Neuronal stem cell (in vitro differentiated cells): ENCODE results near the gene ARHGAP29.

Experiments used
- DNase-seq: peaks from one replicate; pipeline ENCODE4 v3.0.0-alpha.2; 2013; ENCODE audit warnings: low spot score
- H2AFZ ChIP-seq: one replicate; pipeline ENCODE4 v1.6.1; 2013; ENCODE audit warnings: mild to moderate bottlenecking, low read length, inconsistent platforms
- H2AK5ac ChIP-seq: 2 replicates; pipeline ENCODE4 v1.6.1; 2013; ENCODE audit warnings: low read depth, mild to moderate bottlenecking, inconsistent platforms, low read length, moderate library complexity, mixed read lengths
- H2BK120ac ChIP-seq: 2 replicates; pipeline ENCODE4 v1.6.1; 2013; ENCODE audit warnings: low read depth, mild to moderate bottlenecking, inconsistent platforms, low read length, moderate library complexity, mixed read lengths
- H2BK12ac ChIP-seq: one replicate; pipeline ENCODE4 v1.6.1; 2013; ENCODE audit warnings: low read length, inconsistent platforms
- H2BK15ac ChIP-seq: 2 replicates; pipeline ENCODE4 v1.6.1; 2013; ENCODE audit warnings: mild to moderate bottlenecking, low read length, inconsistent platforms, mixed read lengths
- H2BK5ac ChIP-seq: one replicate; pipeline ENCODE4 v1.6.1; 2013; ENCODE audit warnings: inconsistent platforms, mild to moderate bottlenecking, low read length, moderate library complexity
- H3K14ac ChIP-seq: one replicate; pipeline ENCODE4 v1.6.1; 2013; ENCODE audit warnings: low read length, inconsistent platforms
- H3K18ac ChIP-seq: 2 replicates; pipeline ENCODE4 v1.6.1; 2013; ENCODE audit warnings: low read length, inconsistent platforms
- H3K23ac ChIP-seq: 2 replicates; pipeline ENCODE4 v1.6.1; 2013; ENCODE audit warnings: low read depth, mild to moderate bottlenecking, mixed read lengths, low read length, inconsistent platforms; ENCODE audit not compliant: poor library complexity
- H3K27ac ChIP-seq: replicated peaks from 3 replicates; pipeline ENCODE4 v1.5.1; 2013; ENCODE audit warnings: low read length, inconsistent platforms
- H3K27me3 ChIP-seq, 3 experiments: 2 replicates each; pipeline ENCODE4 v1.6.1; 2013; ENCODE audit warnings: low read length in 3 of 3, mild to moderate bottlenecking in 2 of 3, inconsistent platforms in 1 of 3, low read depth in 1 of 3, mixed read lengths in 1 of 3, moderate library complexity in 1 of 3; ENCODE audit not compliant: control insufficient read depth in 3 of 3, insufficient read depth in 3 of 3
- H3K36me3 ChIP-seq, 2 donors: replicated peaks in 1 of 2; 2 replicates each; pipeline ENCODE4 v1.6.1; 2013; ENCODE audit warnings: low read length in 2 of 2; ENCODE audit not compliant: control insufficient read depth in 2 of 2, insufficient read depth in 2 of 2
- H3K4ac ChIP-seq: 2 replicates; pipeline ENCODE4 v1.6.1; 2013; ENCODE audit warnings: inconsistent platforms, mild to moderate bottlenecking, low read length, moderate library complexity
- H3K4me1 ChIP-seq, 2 donors: 1 replicate in 1 of 2; 2 replicates in 1 of 2; pipeline ENCODE4 v1.6.1; 2013; ENCODE audit warnings: low read length in 2 of 2, low read depth in 1 of 2; ENCODE audit not compliant: control insufficient read depth in 2 of 2, insufficient read depth in 1 of 2
- H3K4me2 ChIP-seq: one replicate; pipeline ENCODE4 v1.6.1; 2013; ENCODE audit warnings: mild to moderate bottlenecking, low read length, inconsistent platforms; ENCODE audit not compliant: insufficient read depth, poor library complexity, severe bottlenecking
- H3K4me3 ChIP-seq, 2 donors: 2 replicates each; pipeline ENCODE4 v1.5.1; 2013; ENCODE audit warnings: low read length in 2 of 2, mild to moderate bottlenecking in 2 of 2, inconsistent platforms in 1 of 2, moderate library complexity in 1 of 2
- H3K79me1 ChIP-seq: one replicate; pipeline ENCODE4 v1.6.1; 2013; ENCODE audit warnings: low read depth, mild to moderate bottlenecking, inconsistent platforms, low read length, moderate library complexity
- H3K9ac ChIP-seq: one replicate; pipeline ENCODE4 v1.6.1; 2013; ENCODE audit warnings: mild to moderate bottlenecking, low read depth, low read length, inconsistent platforms; ENCODE audit not compliant: poor library complexity
- H3K9me3 ChIP-seq, 2 donors: replicated peaks in 1 of 2; 2 replicates each; pipeline versions ENCODE3 to v1.6.1; 2013; ENCODE audit warnings: low read length in 2 of 2, mild to moderate bottlenecking in 2 of 2, inconsistent platforms in 1 of 2, low read depth in 1 of 2, mixed read lengths in 1 of 2, moderate library complexity in 1 of 2; ENCODE audit not compliant: control insufficient read depth in 2 of 2, insufficient read depth in 1 of 2
- H4K8ac ChIP-seq: one replicate; pipeline ENCODE4 v1.6.1; 2013; ENCODE audit warnings: low read depth, mild to moderate bottlenecking, inconsistent platforms, low read length, moderate library complexity
- H4K91ac ChIP-seq: one replicate; pipeline ENCODE4 v1.6.1; 2013; ENCODE audit warnings: low read length, low read depth, mild to moderate bottlenecking, inconsistent platforms; ENCODE audit not compliant: poor library complexity
- WGBS, 2 donors: extraction: QIAGEN DNeasy Blood & Tissue Kit; methylation state at CpG; one replicate each; pipeline ENCODE4 v1.1.7; 2013; ENCODE audit warnings: missing lambda C conversion rate in 2 of 2, mixed read lengths in 1 of 2; ENCODE audit not compliant: insufficient read length in 2 of 2, insufficient replicate concordance in 1 of 2; ENCODE audit errors: extremely low coverage in 2 of 2; 5-methylcytosine and 5-hydroxymethylcytosine counted together

The ARHGAP29 gene

DNA sequence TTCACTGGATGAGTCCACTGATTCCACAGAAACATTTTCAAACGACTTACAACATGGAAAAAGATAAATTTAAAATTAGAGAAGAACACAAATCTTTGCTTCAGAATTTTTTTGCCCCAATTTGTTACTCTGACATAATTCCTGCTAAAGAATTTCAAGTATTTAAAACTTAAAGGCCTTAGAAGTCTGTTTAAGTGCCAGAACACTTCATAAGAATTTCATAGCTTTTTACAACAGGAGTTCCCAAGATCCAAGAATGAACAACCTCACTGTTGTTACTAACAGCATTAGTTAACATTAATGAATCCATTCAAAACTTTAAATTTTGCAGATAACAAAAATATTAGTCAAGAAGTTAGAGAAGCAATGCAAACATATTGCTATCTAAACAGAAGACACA is 31.7 kb downstream of the ARHGAP29 start:
- Histone ChIP-seq H3K4me1 (no peaks in the 10 kb centered on the region), H3K4me2 (no peak overlapping the region), H3K14ac (no peak overlapping the region), H2BK15ac (no peak overlapping the region), H2BK12ac (no peak overlapping the region), H2AFZ (no peak overlapping the region), H3K36me3 (peaks cover 4 to 39% of the 10 kb centered on the region in 2 donors), H3K23ac (no peak overlapping the region), H3K18ac (no peak overlapping the region), H3K79me1 (no peaks in the 10 kb centered on the region), H3K27ac (no peak overlapping the region), H3K9me3 (peaks cover 0 to 9% of the 10 kb centered on the region in 2 donors), H3K4me3 (no peak overlapping the region), H2BK5ac (no peak overlapping the region), H2BK120ac (no peak overlapping the region), H4K91ac (no peak overlapping the region), H4K8ac (no peak overlapping the region), H3K9ac (no peak overlapping the region), H2AK5ac (no peak overlapping the region), H3K4ac (no peak overlapping the region), H3K27me3 (no peaks in the 10 kb centered on the region)
- no peak for DNase-seq
- WGBS, 2 donors = no CpG with 5 or more reads among the region's 1 CpG

DNA sequence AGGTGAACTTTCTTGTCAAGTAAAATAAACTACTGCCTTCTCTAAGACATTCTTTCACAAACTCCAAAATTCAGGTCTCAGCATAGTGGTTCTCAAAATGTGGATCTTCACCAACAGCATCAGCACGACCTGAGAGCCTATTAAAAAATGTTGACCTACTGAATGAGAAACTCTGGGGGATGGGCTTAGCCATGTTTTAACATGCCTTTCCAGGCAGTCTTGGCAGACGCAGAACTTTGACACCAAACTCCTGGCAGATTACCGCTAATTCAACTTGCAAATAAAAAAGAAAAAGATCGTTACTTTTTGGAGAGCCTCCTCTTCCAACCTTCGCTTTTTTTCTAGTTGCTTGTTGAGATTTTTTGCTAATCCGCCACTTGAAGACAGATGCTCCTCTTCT is 35.1 kb downstream of the ARHGAP29 start:
- Histone ChIP-seq H2AFZ (no peak overlapping the region), H2BK120ac (no peak overlapping the region), H4K91ac (no peak overlapping the region), H2BK15ac (no peak overlapping the region), H3K27ac (no peak overlapping the region), H4K8ac (no peak overlapping the region), H3K4ac (no peak overlapping the region), H3K23ac (no peak overlapping the region), H3K36me3 (peaks cover 4 to 41% of the 10 kb centered on the region in 2 donors), H3K14ac (no peak overlapping the region), H3K18ac (no peak overlapping the region), H2AK5ac (no peak overlapping the region), H3K4me2 (no peak overlapping the region), H3K27me3 (no peaks in the 10 kb centered on the region), H3K79me1 (no peaks in the 10 kb centered on the region), H3K4me3 (no peak overlapping the region), H3K4me1 (no peaks in the 10 kb centered on the region), H2BK5ac (no peak overlapping the region), H3K9me3 (no peaks in the 10 kb centered on the region), H3K9ac (no peak overlapping the region), H2BK12ac (no peak overlapping the region)
- no CpG with 5 or more reads among the region's 6 CpGs for WGBS, 2 donors
- DNase-seq = no peak

GRCh38 chr1:94199398-94199797 is 38.0 kb downstream of the ARHGAP29 start:
- H3K23ac ChIP-seq = no peak overlapping the region

GRCh38 chr1:94194079-94194865 is 43.1 kb downstream of the ARHGAP29 start:
- no peak overlapping the region for H3K18ac ChIP-seq
- no peaks in the 10 kb centered on the region for H3K9me3 ChIP-seq
- no peaks in the 10 kb centered on the region for H3K4me1 ChIP-seq
- no CpG with 5 or more reads among the region's 2 CpGs for WGBS, 2 donors
- no peak overlapping the region for H3K23ac ChIP-seq
- no peak for DNase-seq
- no peak overlapping the region for H2BK120ac ChIP-seq
- H4K8ac ChIP-seq = no peak overlapping the region
- H2BK5ac ChIP-seq = no peak overlapping the region
- H4K91ac ChIP-seq = no peak overlapping the region
- H3K27ac ChIP-seq = no peak overlapping the region
- H3K14ac ChIP-seq = no peak overlapping the region
- no peaks in the 10 kb centered on the region for H3K79me1 ChIP-seq
- no peaks in the 10 kb centered on the region for H3K27me3 ChIP-seq
- no peak overlapping the region for H2BK15ac ChIP-seq
- no peak overlapping the region for H3K9ac ChIP-seq
- H3K36me3 ChIP-seq = peaks cover 3 to 6% of the 10 kb centered on the region in 2 donors
- H2AK5ac ChIP-seq = no peak overlapping the region
- no peak overlapping the region for H2AFZ ChIP-seq
- H3K4me3 ChIP-seq = no peak overlapping the region
- no peak overlapping the region for H3K4me2 ChIP-seq
- no peak overlapping the region for H2BK12ac ChIP-seq
- H3K4ac ChIP-seq = no peak overlapping the region

More at GRCh38 chr1:94199398-94199797, 38.0 kb downstream of the ARHGAP29 start:
- peaks cover 4 to 39% of the 10 kb centered on the region in 2 donors for H3K36me3 ChIP-seq
- no peak for DNase-seq
- no peak overlapping the region for H4K91ac ChIP-seq
- H3K27me3 ChIP-seq = no peaks in the 10 kb centered on the region
- no peak overlapping the region for H2AFZ ChIP-seq
- no peak overlapping the region for H4K8ac ChIP-seq
- H2BK12ac ChIP-seq = no peak overlapping the region
- no peak overlapping the region for H2BK120ac ChIP-seq
- H2BK5ac ChIP-seq = no peak overlapping the region
- no CpG with 5 or more reads among the region's 2 CpGs for WGBS, 2 donors
- no peak overlapping the region for H3K27ac ChIP-seq
- no peaks in the 10 kb centered on the region for H3K9me3 ChIP-seq
- no peak overlapping the region for H3K4me3 ChIP-seq
- H3K4ac ChIP-seq = no peak overlapping the region
- H3K4me2 ChIP-seq = no peak overlapping the region
- no peak overlapping the region for H2AK5ac ChIP-seq
- no peak overlapping the region for H2BK15ac ChIP-seq
- no peak overlapping the region for H3K18ac ChIP-seq
- H3K79me1 ChIP-seq = no peaks in the 10 kb centered on the region
- no peaks in the 10 kb centered on the region for H3K4me1 ChIP-seq
- no peak overlapping the region for H3K9ac ChIP-seq
- H3K14ac ChIP-seq = no peak overlapping the region
